Keratinocyte (primary cell): Measurements from ENCODE around the gene AGAP1. TPM values are rescaled to one million over a fixed set of nuclear protein-coding genes. Genes with fewer than 3 reads are reported as not detected.

Experiments
- DNase-seq: peaks from one replicate; pipeline ENCODE4 v3.0.0-alpha.2; 2011; ENCODE audit warnings: low read depth, missing footprints, low spot score
- FAIRE-seq: peaks from 2 replicates; lab custom pipeline; 2011; peaks lifted over from hg19 to GRCh38; lab: Jason Lieb, UNC
- H2AFZ ChIP-seq: 2 replicates; pipeline ENCODE4 v1.6.0; 2012; ENCODE audit warnings: low read length, control low read depth, inconsistent platforms; ENCODE audit not compliant: control insufficient read depth
- H3K27ac ChIP-seq: 2 replicates; pipeline ENCODE4 v1.5.1; 2011; ENCODE audit warnings: low read length; ENCODE audit not compliant: control insufficient read depth, insufficient read depth
- H3K27me3 ChIP-seq: 3 replicates; pipeline ENCODE4 v1.6.0; 2011; ENCODE audit warnings: low read length; ENCODE audit not compliant: control insufficient read depth, insufficient read depth; ENCODE audit errors: extremely low read depth
- H3K36me3 ChIP-seq, 2 experiments: 2 replicates in 1 of 2; 3 replicates in 1 of 2; pipeline ENCODE4 v1.5.1; 2011; ENCODE audit warnings: low read length in 2 of 2, mild to moderate bottlenecking in 1 of 2; ENCODE audit not compliant: control insufficient read depth in 2 of 2, insufficient read depth in 2 of 2; ENCODE audit errors: extremely low read depth in 1 of 2
- H3K4me1 ChIP-seq: 3 replicates; pipeline ENCODE4 v1.5.1; 2011; ENCODE audit warnings: low read length; ENCODE audit not compliant: control insufficient read depth, insufficient read depth; ENCODE audit errors: extremely low read depth
- H3K4me2 ChIP-seq: 3 replicates; pipeline ENCODE4 v1.6.0; 2011; ENCODE audit warnings: low read depth, low read length; ENCODE audit not compliant: control insufficient read depth, insufficient read depth; ENCODE audit errors: extremely low read depth
- H3K4me3 ChIP-seq, 3 experiments: fragments of 200-600 bp in 1 of 3; sonication (generic) in 1 of 3; 2 replicates in 2 of 3; 3 replicates in 1 of 3; pipeline ENCODE4 v1.5.1; 2011 to 2016; ENCODE audit warnings: low read length in 3 of 3, mild to moderate bottlenecking in 3 of 3, control low read depth in 2 of 3, inconsistent platforms in 1 of 3, low read depth in 1 of 3, mixed read lengths in 1 of 3, mixed run types in 1 of 3, moderate library complexity in 1 of 3; ENCODE audit not compliant: control insufficient read depth in 2 of 3, insufficient read depth in 2 of 3; ENCODE audit errors: extremely low read depth in 1 of 3
- H3K79me2 ChIP-seq: 2 replicates; pipeline ENCODE4 v1.6.0; 2012; ENCODE audit warnings: low read length; ENCODE audit not compliant: control insufficient read depth, insufficient read depth
- H3K9ac ChIP-seq: 3 replicates; pipeline ENCODE4 v1.6.0; 2011; ENCODE audit warnings: low read length; ENCODE audit not compliant: control insufficient read depth, insufficient read depth; ENCODE audit errors: extremely low read depth
- H3K9me1 ChIP-seq: 3 replicates; pipeline ENCODE4 v1.6.0; 2011; ENCODE audit warnings: low read length; ENCODE audit not compliant: control insufficient read depth, insufficient read depth; ENCODE audit errors: extremely low read depth
- H3K9me3 ChIP-seq: 2 replicates; pipeline ENCODE4 v1.5.1; 2012; ENCODE audit warnings: low read depth, low read length; ENCODE audit not compliant: control insufficient read depth
- H4K20me1 ChIP-seq: 3 replicates; pipeline ENCODE4 v1.6.0; 2011; ENCODE audit warnings: low read length; ENCODE audit not compliant: control insufficient read depth, insufficient read depth; ENCODE audit errors: extremely low read depth
- EZH2 ChIP-seq: IDR thresholded peaks from one replicate; pipeline ENCODE4 v1.6.1; 2012; ENCODE audit warnings: inconsistent platforms, mild to moderate bottlenecking, low read length, moderate library complexity
- dilution Hi-C: fragments of 300-500 bp; cut with MboI; formaldehyde crosslinking; loops from one replicate; pipeline ENCODE4 v1.7.0; 2020; ENCODE audit warnings: low sequenced_read_pairs; ENCODE audit not compliant: extremely low pct_ligation_motif_present
- polyA plus RNA-seq, 5 experiments: library from polyadenylated mRNA; depleted of rRNA in 3 of 5; stranded (reverse) in 3 of 5; stranded (forward) in 1 of 5; unstranded in 1 of 5; fragments of >200 nt; gene quantifications; 1 replicate in 1 of 5; 2 replicates in 3 of 5; 3 replicates in 1 of 5; pipeline versions ENCODE4 v1.2.1 to v1.2.3, GENCODE V29; 2011 to 2012; ENCODE audit warnings: missing spikeins in 2 of 5, low read depth in 1 of 5, low replicate concordance in 1 of 5
- TF ChIP-seq, protein P1 (sequence below), 3 experiments: IDR thresholded peaks in 1 of 3; conservative IDR thresholded peaks in 1 of 3; optimal IDR thresholded peaks in 1 of 3; 2 replicates in 2 of 3; 3 replicates in 1 of 3; pipeline versions ENCODE3 to v1.5.1; 2011; ENCODE audit warnings: low read length in 3 of 3, mild to moderate bottlenecking in 3 of 3, moderate library complexity in 2 of 3, control low read depth in 1 of 3, inconsistent platforms in 1 of 3; ENCODE audit not compliant: insufficient read depth in 2 of 3; ENCODE audit errors: extremely low read depth in 1 of 3

The AGAP1 gene
- polyA plus RNA-seq, 1 donor (not counting 4 experiments of a cell fraction or from before 2014, with no cell fraction given) = 12.6 TPM

GRCh38 chr2:235870515-235870914 is 376.7 kb downstream of the AGAP1 start:
- Histone ChIP-seq H3K4me3 (no peak overlapping the region), H3K9me1 (no peaks in the 10 kb centered on the region), H2AFZ (no peak overlapping the region), H3K36me3 (no peaks in the 10 kb centered on the region), H3K4me2 (no peak overlapping the region), H3K9ac (no peak overlapping the region), H3K4me1 (no peaks in the 10 kb centered on the region), H3K79me2 (no peaks in the 10 kb centered on the region), H3K27ac (no peak overlapping the region), H3K27me3 (no peaks in the 10 kb centered on the region), H3K9me3 (peaks cover 3% of the 10 kb centered on the region), H4K20me1 (no peaks in the 10 kb centered on the region)
- no peak for FAIRE-seq
- no peak for DNase-seq
- dilution Hi-C loops = no loop called here
- TF ChIP-seq EZH2 = no peak
- TF ChIP-seq, protein P1, sequence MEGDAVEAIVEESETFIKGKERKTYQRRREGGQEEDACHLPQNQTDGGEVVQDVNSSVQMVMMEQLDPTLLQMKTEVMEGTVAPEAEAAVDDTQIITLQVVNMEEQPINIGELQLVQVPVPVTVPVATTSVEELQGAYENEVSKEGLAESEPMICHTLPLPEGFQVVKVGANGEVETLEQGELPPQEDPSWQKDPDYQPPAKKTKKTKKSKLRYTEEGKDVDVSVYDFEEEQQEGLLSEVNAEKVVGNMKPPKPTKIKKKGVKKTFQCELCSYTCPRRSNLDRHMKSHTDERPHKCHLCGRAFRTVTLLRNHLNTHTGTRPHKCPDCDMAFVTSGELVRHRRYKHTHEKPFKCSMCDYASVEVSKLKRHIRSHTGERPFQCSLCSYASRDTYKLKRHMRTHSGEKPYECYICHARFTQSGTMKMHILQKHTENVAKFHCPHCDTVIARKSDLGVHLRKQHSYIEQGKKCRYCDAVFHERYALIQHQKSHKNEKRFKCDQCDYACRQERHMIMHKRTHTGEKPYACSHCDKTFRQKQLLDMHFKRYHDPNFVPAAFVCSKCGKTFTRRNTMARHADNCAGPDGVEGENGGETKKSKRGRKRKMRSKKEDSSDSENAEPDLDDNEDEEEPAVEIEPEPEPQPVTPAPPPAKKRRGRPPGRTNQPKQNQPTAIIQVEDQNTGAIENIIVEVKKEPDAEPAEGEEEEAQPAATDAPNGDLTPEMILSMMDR (optimal IDR thresholded peaks at IDR 0.05 in 1 of 3, IDR thresholded peaks at IDR 0.05 in 1 of 3, conservative IDR thresholded peaks at IDR 0.05 in 1 of 3; ENCODE audit: extremely low read depth in 1 of 3, insufficient read depth in 2 of 3, low read length in 3 of 3) = no peak

DNA sequence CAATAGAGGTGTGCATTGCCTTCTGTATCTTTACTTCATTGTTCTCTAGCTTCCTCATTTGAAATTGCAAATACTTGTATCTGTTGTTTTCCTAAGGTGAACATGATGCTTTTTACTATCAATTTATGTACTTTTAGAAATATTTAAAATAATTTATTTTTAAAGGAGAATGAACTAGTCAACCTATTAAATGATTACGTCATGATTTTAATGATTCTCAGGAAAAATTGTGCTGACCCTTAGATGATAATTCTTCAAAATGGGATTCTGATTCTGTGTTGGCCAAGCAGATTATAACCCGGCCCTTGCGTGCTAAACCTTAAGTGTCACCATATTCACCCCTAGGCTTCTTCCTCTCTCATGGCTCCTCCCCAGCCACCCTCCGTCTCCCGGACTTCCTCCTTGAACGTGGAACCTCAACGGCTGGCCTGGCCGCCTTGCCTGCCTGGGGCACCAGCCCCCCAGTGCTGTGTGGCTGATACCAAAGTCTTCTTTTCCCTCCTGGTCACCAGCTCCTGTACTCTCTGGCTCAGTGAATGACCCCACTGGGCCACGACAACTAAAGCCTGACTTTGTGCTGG is 382.3 kb downstream of the AGAP1 start:
- no peaks in the 10 kb centered on the region for H3K9me1 ChIP-seq
- FAIRE-seq (no peak), DNase-seq (no peak)
- no peak overlapping the region for H3K27ac ChIP-seq
- H3K9ac ChIP-seq = no peak overlapping the region
- no peaks in the 10 kb centered on the region for H3K9me3 ChIP-seq
- no peaks in the 10 kb centered on the region for H4K20me1 ChIP-seq
- no peaks in the 10 kb centered on the region for H3K79me2 ChIP-seq
- H3K4me2 ChIP-seq = no peak overlapping the region
- dilution Hi-C loops = no loop called here
- TF ChIP-seq, protein P1 (optimal IDR thresholded peaks at IDR 0.05 in 1 of 3, IDR thresholded peaks at IDR 0.05 in 1 of 3, conservative IDR thresholded peaks at IDR 0.05 in 1 of 3; ENCODE audit: extremely low read depth in 1 of 3, insufficient read depth in 2 of 3, low read length in 3 of 3) = no peak
- no peak for TF ChIP-seq EZH2
- H3K4me3 ChIP-seq = no peak overlapping the region
- H3K36me3 ChIP-seq = no peaks in the 10 kb centered on the region
- H2AFZ ChIP-seq = no peak overlapping the region
- no peaks in the 10 kb centered on the region for H3K4me1 ChIP-seq
- H3K27me3 ChIP-seq = no peaks in the 10 kb centered on the region
